ENCODE data around the gene CCHCR1.

The CCHCR1 gene

DNA sequence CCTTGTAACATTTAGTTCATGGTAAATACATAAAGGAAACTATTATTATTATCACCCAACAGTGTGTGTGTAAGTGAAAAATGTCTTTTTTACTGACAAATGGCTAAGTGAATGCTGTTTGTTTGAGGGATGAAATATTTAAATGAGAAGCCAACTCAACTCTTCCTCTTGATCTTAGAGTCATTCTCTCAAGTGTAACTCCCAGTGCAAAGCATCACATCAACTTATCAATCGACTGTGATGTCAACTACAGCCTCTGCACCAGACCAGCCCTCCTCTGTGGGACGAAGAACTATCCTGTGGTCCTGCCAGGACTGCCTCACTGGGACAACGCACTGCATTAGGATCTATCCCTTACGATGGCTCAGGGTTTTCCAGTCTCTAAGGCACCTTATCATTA is 50.5 kb downstream of the CCHCR1 start:
- no peak for DNase-seq

DNA sequence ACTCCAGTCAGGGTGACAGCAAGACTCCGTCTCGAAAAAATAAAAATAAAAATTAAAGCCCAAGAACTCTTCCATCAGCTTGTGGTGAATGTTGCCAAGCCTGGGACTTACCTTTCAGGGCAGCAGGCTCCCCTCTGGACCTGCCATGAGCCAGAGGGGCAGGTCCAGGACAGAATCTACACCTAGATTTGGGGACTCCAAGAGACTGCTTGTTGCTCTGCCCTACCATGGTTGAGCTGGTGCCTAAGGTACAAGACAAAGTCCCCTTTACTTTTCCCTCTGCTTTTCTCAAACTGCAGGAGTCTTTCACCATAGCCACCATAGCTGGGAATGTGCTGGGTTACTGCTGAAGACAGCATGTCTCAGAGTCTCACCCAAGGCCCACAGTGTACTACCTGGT is 54.5 kb downstream of the CCHCR1 start:
- no peak for DNase-seq

GRCh38 chr6:31098449-31098938 is 59.1 kb downstream of the CCHCR1 start:
- DNase-seq, result no peak

DNA sequence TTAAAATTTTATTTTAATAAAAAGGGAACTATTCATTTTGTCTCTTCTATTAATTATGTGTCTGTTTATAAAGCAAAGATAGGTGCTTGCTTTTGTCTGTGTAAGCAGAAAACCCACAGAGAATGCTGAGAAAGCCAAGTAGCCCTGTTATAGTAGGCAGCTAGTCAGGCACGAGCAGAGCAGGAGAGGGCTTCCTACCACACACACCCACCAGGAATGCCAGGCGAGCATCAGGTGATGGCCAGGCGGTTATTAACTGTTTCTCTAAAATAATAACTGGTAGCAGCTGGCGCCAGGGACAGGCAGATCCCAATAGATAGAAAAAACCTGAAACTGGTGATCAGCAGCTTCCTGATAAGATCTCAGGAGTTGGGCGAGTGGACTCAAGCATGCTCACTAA is 60.9 kb downstream of the CCHCR1 start:
- no peak for DNase-seq

- DNase-seq, result no peak
These were observed 61.4 kb downstream of the CCHCR1 start for GRCh38 chr6:31096215-31096614.

GRCh38 chr6:31094389-31094881 is 63.2 kb downstream of the CCHCR1 start:
- DNase-seq, result no peak

GRCh38 chr6:31092769-31093505 is 64.7 kb downstream of the CCHCR1 start:
- DNase-seq, result no peak

Data from right kidney (tissue), 1 donor.